ENCODE data around the gene PLXDC2. TPM values are rescaled to one million over a fixed set of nuclear protein-coding genes. Genes with fewer than 3 reads are reported as not detected.

The PLXDC2 gene
- total RNA-seq, 1 experiment from 2014 or later, result 0.20 TPM

GRCh38 chr10:20118119-20118518 is 301.9 kb downstream of the PLXDC2 start:
- ATAC-seq, result no peak
- no peak for TF ChIP-seq JUND (IDR thresholded peaks at IDR 0.05)
- no peak for TF ChIP-seq FOSL1 (IDR thresholded peaks at IDR 0.05; ENCODE audit: low read depth)
- TF ChIP-seq TCF7L2 (IDR thresholded peaks at IDR 0.05; ENCODE audit: borderline replicate concordance, extremely low read depth, insufficient read depth, insufficient read length), result no peak
- TF ChIP-seq YY1 (IDR thresholded peaks at IDR 0.05; ENCODE audit: extremely low read depth, insufficient replicate concordance, low read depth, low read length), result no peak
- no peak for TF ChIP-seq ZNF274 (IDR thresholded peaks at IDR 0.05; ENCODE audit: low read depth, low read length)
- no peak for TF ChIP-seq ZFX (IDR thresholded peaks at IDR 0.05)
- TF ChIP-seq EZH2 (IDR thresholded peaks at IDR 0.05), result no peak
- no peak for TF ChIP-seq ATF3 (IDR thresholded peaks at IDR 0.05)
- TF ChIP-seq REST (IDR thresholded peaks at IDR 0.05; ENCODE audit: low read depth), result no peak
- no peak for TF ChIP-seq EZH2phosphoT487 (IDR thresholded peaks at IDR 0.05; ENCODE audit: borderline replicate concordance)
- no peak for TF ChIP-seq MAX (IDR thresholded peaks at IDR 0.05)
- no peak for TF ChIP-seq POLR2A (IDR thresholded peaks at IDR 0.05; ENCODE audit: borderline replicate concordance, extremely low read depth, insufficient read depth, insufficient read length)
- no peak for TF ChIP-seq SIN3A (IDR thresholded peaks at IDR 0.05; ENCODE audit: low read depth)
- POLR2A ChIA-PET, result no interaction called here
- DNase-seq (ENCODE audit: low read depth, low spot score), result no peak
- RAD21 ChIA-PET (ENCODE audit: low non-redundant PET in 1 of 2, low total read pairs in 2 of 2, uncharacterized antibody in 2 of 2, unreplicated experiment in 2 of 2), result no interaction called here
- Histone ChIP-seq H3K4me3 (replicated peaks in 1 of 2; ENCODE audit: low read depth in 1 of 2, low read length in 2 of 2) (no peak overlapping the region), H3K9me2 (ENCODE audit: insufficient read depth) (no peaks in the 10 kb centered on the region), H3K27me3 (ENCODE audit: insufficient read depth, low read length) (no peaks in the 10 kb centered on the region), H3K27ac (ENCODE audit: low read depth, low read length) (no peak overlapping the region), H3K9ac (ENCODE audit: low read length) (no peak overlapping the region), H2AFZ (ENCODE audit: low read depth, low read length, poor library complexity, severe bottlenecking) (no peak overlapping the region), H3K4me1 (ENCODE audit: control insufficient read depth in 1 of 2, insufficient read depth in 2 of 2, low read length in 2 of 2) (no peaks in the 10 kb centered on the region), H3K79me2 (ENCODE audit: insufficient read depth, low read length) (no peaks in the 10 kb centered on the region), H3K4me2 (ENCODE audit: low read length) (no peak overlapping the region), H4K20me1 (ENCODE audit: insufficient read depth) (no peaks in the 10 kb centered on the region), H3K36me3 (ENCODE audit: control insufficient read depth in 1 of 2, insufficient read depth in 2 of 2, low read length in 2 of 2) (no peaks in the 10 kb centered on the region), H3K9me3 (ENCODE audit: control insufficient read depth in 1 of 2, insufficient read depth in 1 of 2, low read depth in 1 of 2, low read length in 2 of 2) (peaks cover 6 to 31% of the 10 kb centered on the region in 2 experiments; a peak in 2 of 4 replicates)
- intact Hi-C loops (cut with micrococcal nuclease), result no loop called here
- BruUV-seq (replicated peaks), result no TSS peak
- CTCF ChIA-PET, result no interaction called here

All from HCT116 (cell line).